Kidney (tissue), 14 donors: ENCODE measurements around the gene MS4A2. TPM values are rescaled to one million over a fixed set of nuclear protein-coding genes. Genes with fewer than 3 reads are reported as not detected.

Source experiments
- DNase-seq, 5 donors: peaks; one replicate each; pipeline ENCODE4 v3.0.0-alpha.2; 2013 to 2020
- FAIRE-seq: peaks from 2 replicates; lab custom pipeline; 2012; peaks lifted over from hg19 to GRCh38; lab: Jason Lieb, UNC
- H3K27ac ChIP-seq, 2 donors: one replicate each; pipeline ENCODE4 v1.7.0; 2013; ENCODE audit warnings: low read depth in 2 of 2, low read length in 2 of 2, inconsistent platforms in 1 of 2
- H3K27me3 ChIP-seq: one replicate; pipeline ENCODE4 v1.7.1; 2013; ENCODE audit warnings: low read length, inconsistent platforms; ENCODE audit not compliant: control insufficient read depth, insufficient read depth
- H3K36me3 ChIP-seq, 3 donors: one replicate each; pipeline versions ENCODE4 v1.7.0 to v1.7.1; 2013; ENCODE audit warnings: low read length in 3 of 3, control low read depth in 1 of 3, inconsistent platforms in 1 of 3; ENCODE audit not compliant: insufficient read depth in 3 of 3, control insufficient read depth in 2 of 3
- H3K4me1 ChIP-seq, 3 donors: one replicate each; pipeline versions ENCODE4 v1.7.0 to v1.7.1; 2013; ENCODE audit warnings: low read length in 3 of 3, inconsistent platforms in 1 of 3, low read depth in 1 of 3; ENCODE audit not compliant: control insufficient read depth in 2 of 3, insufficient read depth in 2 of 3
- H3K4me3 ChIP-seq, 3 donors: one replicate each; pipeline versions ENCODE4 v1.7.0 to v1.8.1; 2013; ENCODE audit warnings: low read length in 3 of 3, control low read depth in 1 of 3, inconsistent platforms in 1 of 3
- H3K9ac ChIP-seq, 3 donors: one replicate each; pipeline versions ENCODE4 v1.7.0 to v1.7.1; 2013; ENCODE audit warnings: low read length in 3 of 3, control low read depth in 1 of 3, inconsistent platforms in 1 of 3
- H3K9me3 ChIP-seq, 3 donors: one replicate each; pipeline versions ENCODE4 v1.7.0 to v1.7.1; 2013; ENCODE audit warnings: low read length in 3 of 3, control low read depth in 1 of 3, inconsistent platforms in 1 of 3; ENCODE audit not compliant: control insufficient read depth in 2 of 3, insufficient read depth in 1 of 3
- intact Hi-C: fragments of 100-400 bp; cut with DNase I; formaldehyde crosslinking; loops from one replicate; pipeline ENCODE4 v1.11.1; 2022
- polyA plus RNA-seq: library from polyadenylated mRNA; stranded (reverse); fragments of 350-450 nt; fragmentation: Illumina TruSeq; extraction: RNeasy Lipid Tissue Mini Kit (QIAGEN cat#74804); gene quantifications from one replicate; pipeline ENCODE4 v1.2.3, GENCODE V29; 2014; ENCODE audit warnings: low read depth, low replicate concordance; ENCODE audit not compliant: insufficient read depth
- total RNA-seq: library from RNA; stranded (reverse); fragmentation: NEBNext Ultra II Directional; extraction: Animal tissue kit (Norgen Biotek cat#: 25700); gene quantifications from one replicate; pipeline ENCODE4 v1.2.1, GENCODE V29; 2021
- TF ChIP-seq, protein P1 (sequence below): IDR thresholded peaks from 3 replicates; pipeline ENCODE4 v1.5.1; 2012; ENCODE audit warnings: mild to moderate bottlenecking, moderate library complexity, borderline replicate concordance; ENCODE audit not compliant: insufficient read depth; ENCODE audit errors: extremely low read depth
- donor health status: control.
- donor health status: control.
- donor health status: control.
- donor health status: control.
- donor health status: control.
- donor health status: DM: yes; HTN: yes; CAD: no.
- donor health status: Normal renal cell carcinoma (clear cell type).

MS4A2 gene
- total and polyA plus RNA-seq, 2 donors from 2014 or later = 9.1 TPM; not detected in 1

DNA sequence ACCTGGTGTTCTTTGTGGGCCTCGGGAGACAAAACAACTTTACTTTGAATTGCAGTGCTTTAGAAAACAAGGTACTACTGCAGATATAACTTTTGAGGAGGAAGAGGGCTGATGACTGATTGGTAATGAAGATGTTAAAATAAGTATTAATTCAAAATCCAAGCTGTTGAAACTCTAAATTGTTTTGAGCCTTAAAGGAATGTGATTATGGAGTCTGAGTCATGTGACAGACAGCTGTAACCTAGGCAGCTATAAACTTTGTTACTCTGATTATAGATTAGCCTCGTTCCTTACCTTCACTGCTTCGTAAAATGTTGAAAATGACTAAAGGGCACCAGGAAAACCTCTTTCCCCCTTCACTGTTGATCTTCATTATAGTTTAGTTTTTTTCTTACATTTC is 43.4 kb downstream of the MS4A2 start:
- TF ChIP-seq, protein P1, sequence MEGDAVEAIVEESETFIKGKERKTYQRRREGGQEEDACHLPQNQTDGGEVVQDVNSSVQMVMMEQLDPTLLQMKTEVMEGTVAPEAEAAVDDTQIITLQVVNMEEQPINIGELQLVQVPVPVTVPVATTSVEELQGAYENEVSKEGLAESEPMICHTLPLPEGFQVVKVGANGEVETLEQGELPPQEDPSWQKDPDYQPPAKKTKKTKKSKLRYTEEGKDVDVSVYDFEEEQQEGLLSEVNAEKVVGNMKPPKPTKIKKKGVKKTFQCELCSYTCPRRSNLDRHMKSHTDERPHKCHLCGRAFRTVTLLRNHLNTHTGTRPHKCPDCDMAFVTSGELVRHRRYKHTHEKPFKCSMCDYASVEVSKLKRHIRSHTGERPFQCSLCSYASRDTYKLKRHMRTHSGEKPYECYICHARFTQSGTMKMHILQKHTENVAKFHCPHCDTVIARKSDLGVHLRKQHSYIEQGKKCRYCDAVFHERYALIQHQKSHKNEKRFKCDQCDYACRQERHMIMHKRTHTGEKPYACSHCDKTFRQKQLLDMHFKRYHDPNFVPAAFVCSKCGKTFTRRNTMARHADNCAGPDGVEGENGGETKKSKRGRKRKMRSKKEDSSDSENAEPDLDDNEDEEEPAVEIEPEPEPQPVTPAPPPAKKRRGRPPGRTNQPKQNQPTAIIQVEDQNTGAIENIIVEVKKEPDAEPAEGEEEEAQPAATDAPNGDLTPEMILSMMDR = no peak
- Histone ChIP-seq H3K36me3 (no peaks in the 10 kb centered on the region), H3K27ac (no peak overlapping the region), H3K4me1 (no peaks in the 10 kb centered on the region), H3K9ac (no peak overlapping the region), H3K27me3 (no peaks in the 10 kb centered on the region), H3K9me3 (peaks cover 0 to 6% (median 0%) of the 10 kb centered on the region in 3 donors), H3K4me3 (no peak overlapping the region)
- FAIRE-seq = no peak
- intact Hi-C loops = no loop called here
- peak in 1 of 5 donors; percentile 8 for DNase-seq

DNA sequence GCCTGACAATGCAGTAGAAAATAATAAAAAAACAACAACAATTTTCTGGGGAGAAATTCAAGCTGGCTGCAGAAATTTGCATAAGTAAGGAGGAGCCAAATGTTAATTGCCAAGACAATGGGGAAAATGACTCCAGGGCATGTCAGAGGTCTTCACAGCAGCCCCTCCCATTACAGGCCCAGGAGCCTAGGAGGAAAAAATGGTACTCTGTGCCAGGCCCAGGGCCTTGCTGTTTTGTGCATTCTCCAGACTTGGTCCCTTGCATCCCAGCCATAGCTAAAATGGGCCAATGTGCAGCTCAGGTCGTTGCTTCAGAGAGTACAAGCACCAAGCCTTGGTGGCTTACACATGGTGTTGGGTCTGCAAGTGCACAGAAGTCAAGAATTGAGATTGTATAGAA is 45.5 kb downstream of the MS4A2 start:
- intact Hi-C loops = no loop called here
- Histone ChIP-seq H3K27me3 (no peaks in the 10 kb centered on the region), H3K36me3 (no peaks in the 10 kb centered on the region), H3K9ac (no peak overlapping the region), H3K4me3 (no peak overlapping the region), H3K4me1 (no peaks in the 10 kb centered on the region), H3K9me3 (peaks cover 0 to 6% (median 2%) of the 10 kb centered on the region in 3 donors), H3K27ac (no peak overlapping the region)
- TF ChIP-seq, protein P1 = no peak
- FAIRE-seq (no peak), DNase-seq (no peak)

DNA sequence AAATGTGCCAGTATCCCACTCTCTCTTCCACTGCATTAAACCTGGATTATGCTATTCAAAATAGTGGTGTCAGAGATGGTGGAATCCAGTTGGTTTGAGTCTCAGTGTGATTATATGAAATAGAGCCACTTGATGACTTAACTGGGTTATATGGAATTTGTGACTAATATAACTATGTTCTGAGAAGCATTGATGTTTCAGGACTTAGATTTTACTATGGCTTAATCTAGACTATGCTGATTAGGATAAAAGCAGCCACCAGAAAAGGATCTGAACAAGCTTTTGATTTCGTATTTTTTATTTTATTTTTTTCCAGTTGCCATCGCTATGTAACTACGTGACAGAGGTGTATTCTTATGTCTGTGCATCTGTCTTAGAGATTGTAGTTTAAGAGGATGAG is 55.3 kb downstream of the MS4A2 start:
- no peaks in the 10 kb centered on the region for H3K27me3 ChIP-seq
- H3K9me3 ChIP-seq = no peaks in the 10 kb centered on the region
- H3K9ac ChIP-seq = no peak overlapping the region
- H3K4me3 ChIP-seq = no peak overlapping the region
- TF ChIP-seq, protein P1 = no peak
- H3K36me3 ChIP-seq = no peaks in the 10 kb centered on the region
- no peak overlapping the region for H3K27ac ChIP-seq
- no peaks in the 10 kb centered on the region for H3K4me1 ChIP-seq
- DNase-seq (no peak), FAIRE-seq (no peak)
- intact Hi-C loops = no loop called here

DNA sequence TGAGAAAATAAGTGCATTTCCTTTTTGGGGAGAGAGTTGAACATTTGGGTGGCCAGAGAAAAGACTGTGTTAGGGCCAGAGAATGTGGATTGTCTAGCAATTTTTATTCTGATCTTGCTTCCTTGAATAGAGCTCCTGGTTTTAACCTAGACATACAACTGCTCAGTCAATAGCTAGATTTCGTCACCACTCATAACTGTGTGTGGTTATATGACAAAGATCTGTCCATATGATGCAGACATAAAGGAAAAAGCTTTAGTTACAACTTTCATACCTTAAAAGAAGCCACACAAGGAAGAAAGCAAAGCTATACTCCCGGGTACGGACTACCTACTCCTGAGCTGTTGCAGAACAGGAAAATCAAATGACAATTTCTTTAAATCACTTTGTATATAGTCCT is 57.2 kb downstream of the MS4A2 start:
- Histone ChIP-seq H3K9ac (no peak overlapping the region), H3K9me3 (no peaks in the 10 kb centered on the region), H3K4me1 (no peaks in the 10 kb centered on the region), H3K36me3 (no peaks in the 10 kb centered on the region), H3K27ac (no peak overlapping the region), H3K4me3 (no peak overlapping the region), H3K27me3 (no peaks in the 10 kb centered on the region)
- FAIRE-seq (no peak), DNase-seq (no peak)
- TF ChIP-seq, protein P1 = no peak
- intact Hi-C loops = no loop called here
